ENCODE results near the gene SLC28A1. TPM values are rescaled to one million over a fixed set of nuclear protein-coding genes. Genes with fewer than 3 reads are reported as not detected.

Gene SLC28A1
- polyA plus RNA-seq, 1 donor (not counting 4 experiments of a cell fraction or from before 2014, with no cell fraction given), result not detected

DNA sequence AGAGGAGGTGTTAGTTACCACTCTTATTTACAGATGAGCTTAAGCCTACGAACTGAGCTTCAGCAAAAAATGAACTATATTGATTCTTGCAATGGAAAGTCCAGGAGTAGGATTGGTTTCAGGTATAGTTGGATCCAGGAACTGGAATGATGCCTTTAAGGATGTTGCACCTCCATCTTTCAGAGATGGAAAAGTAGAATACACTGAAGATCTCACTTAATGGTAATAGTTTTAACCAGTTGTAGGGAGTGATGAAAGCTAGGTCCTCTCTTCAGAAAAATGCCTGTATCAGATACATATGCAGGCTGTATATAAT, 2.5 kb downstream of the SLC28A1 start:
- no peaks in the 10 kb centered on the region for H3K79me2 ChIP-seq (ENCODE audit: control insufficient read depth, insufficient read depth, low read length)
- no peaks in the 10 kb centered on the region for H3K9me3 ChIP-seq (ENCODE audit: control insufficient read depth, low read depth, low read length)
- H3K4me1 ChIP-seq (ENCODE audit: control insufficient read depth, extremely low read depth, insufficient read depth, low read length), result no peaks in the 10 kb centered on the region
- FAIRE-seq (no peak), DNase-seq (ENCODE audit: low read depth, low spot score) (no peak)
- H4K20me1 ChIP-seq (ENCODE audit: control insufficient read depth, extremely low read depth, insufficient read depth, low read length), result no peaks in the 10 kb centered on the region
- dilution Hi-C loops (cut with MboI; ENCODE audit: extremely low pct_ligation_motif_present, low sequenced_read_pairs), result no loop called here
- H2AFZ ChIP-seq (ENCODE audit: control insufficient read depth, low read length), result no peak overlapping the region
- no peak overlapping the region for H3K4me3 ChIP-seq (ENCODE audit: control insufficient read depth in 2 of 3, extremely low read depth in 1 of 3, insufficient read depth in 2 of 3, low read depth in 1 of 3, low read length in 3 of 3)
- no peaks in the 10 kb centered on the region for H3K36me3 ChIP-seq (ENCODE audit: control insufficient read depth in 2 of 2, extremely low read depth in 1 of 2, insufficient read depth in 2 of 2, low read length in 2 of 2)
- no peak overlapping the region for H3K27ac ChIP-seq (ENCODE audit: control insufficient read depth, insufficient read depth, low read length)
- no peaks in the 10 kb centered on the region for H3K27me3 ChIP-seq (ENCODE audit: control insufficient read depth, extremely low read depth, insufficient read depth, low read length)
- no peak for TF ChIP-seq CTCF (optimal IDR thresholded peaks at IDR 0.05 in 1 of 3, IDR thresholded peaks at IDR 0.05 in 1 of 3, conservative IDR thresholded peaks at IDR 0.05 in 1 of 3; ENCODE audit: extremely low read depth in 1 of 3, insufficient read depth in 2 of 3, low read length in 3 of 3)
- TF ChIP-seq EZH2 (IDR thresholded peaks at IDR 0.05; ENCODE audit: low read length), result no peak
- H3K9me1 ChIP-seq (ENCODE audit: control insufficient read depth, extremely low read depth, insufficient read depth, low read length), result no peaks in the 10 kb centered on the region
- no peak overlapping the region for H3K9ac ChIP-seq (ENCODE audit: control insufficient read depth, extremely low read depth, insufficient read depth, low read length)
- no peak overlapping the region for H3K4me2 ChIP-seq (ENCODE audit: control insufficient read depth, extremely low read depth, insufficient read depth, low read depth, low read length)

DNA sequence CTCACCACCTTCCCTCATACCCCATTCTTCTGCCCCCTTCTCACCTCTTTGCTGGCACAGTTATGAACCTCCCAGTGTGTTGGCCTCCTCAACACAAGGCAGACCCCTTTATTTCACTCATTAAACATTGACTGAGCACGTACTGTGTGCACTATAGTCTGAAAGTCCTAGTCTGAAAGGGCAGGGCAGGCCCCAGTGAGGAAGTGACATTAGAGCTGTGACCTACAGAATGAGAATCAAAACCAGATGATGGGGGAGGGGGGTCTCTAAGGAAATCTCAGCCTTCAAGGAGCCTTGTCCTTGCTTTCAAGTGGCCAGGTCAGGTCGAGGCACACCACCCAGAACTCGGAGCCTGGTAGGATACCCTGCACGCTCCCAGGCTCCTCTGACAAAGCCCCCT, 3.5 kb downstream of the SLC28A1 start:
- Histone ChIP-seq H3K9me1 (ENCODE audit: control insufficient read depth, extremely low read depth, insufficient read depth, low read length) (no peaks in the 10 kb centered on the region), H3K79me2 (ENCODE audit: control insufficient read depth, insufficient read depth, low read length) (no peaks in the 10 kb centered on the region), H3K27ac (ENCODE audit: control insufficient read depth, insufficient read depth, low read length) (no peak overlapping the region), H3K4me1 (ENCODE audit: control insufficient read depth, extremely low read depth, insufficient read depth, low read length) (no peaks in the 10 kb centered on the region), H3K4me3 (ENCODE audit: control insufficient read depth in 2 of 3, extremely low read depth in 1 of 3, insufficient read depth in 2 of 3, low read depth in 1 of 3, low read length in 3 of 3) (no peak overlapping the region), H3K9me3 (ENCODE audit: control insufficient read depth, low read depth, low read length) (no peaks in the 10 kb centered on the region), H3K9ac (ENCODE audit: control insufficient read depth, extremely low read depth, insufficient read depth, low read length) (no peak overlapping the region), H2AFZ (ENCODE audit: control insufficient read depth, low read length) (no peak overlapping the region), H3K4me2 (ENCODE audit: control insufficient read depth, extremely low read depth, insufficient read depth, low read depth, low read length) (no peak overlapping the region), H3K36me3 (ENCODE audit: control insufficient read depth in 2 of 2, extremely low read depth in 1 of 2, insufficient read depth in 2 of 2, low read length in 2 of 2) (no peaks in the 10 kb centered on the region), H4K20me1 (ENCODE audit: control insufficient read depth, extremely low read depth, insufficient read depth, low read length) (no peaks in the 10 kb centered on the region), H3K27me3 (ENCODE audit: control insufficient read depth, extremely low read depth, insufficient read depth, low read length) (no peaks in the 10 kb centered on the region)
- TF ChIP-seq EZH2 (IDR thresholded peaks at IDR 0.05; ENCODE audit: low read length), result no peak
- no peak for TF ChIP-seq CTCF (optimal IDR thresholded peaks at IDR 0.05 in 1 of 3, IDR thresholded peaks at IDR 0.05 in 1 of 3, conservative IDR thresholded peaks at IDR 0.05 in 1 of 3; ENCODE audit: extremely low read depth in 1 of 3, insufficient read depth in 2 of 3, low read length in 3 of 3)
- no peak for DNase-seq (ENCODE audit: low read depth, low spot score)
- dilution Hi-C loops (cut with MboI; ENCODE audit: extremely low pct_ligation_motif_present, low sequenced_read_pairs), result no loop called here
- no peak for FAIRE-seq

All from keratinocyte (primary cell).